OCI-LY7 (cell line): ENCODE measurements around the gene TMEM181. TPM values are rescaled to one million over a fixed set of nuclear protein-coding genes. Genes with fewer than 3 reads are reported as not detected.

Source experiments
- BruUV-seq: library from RNA; stranded (reverse); fragments of 400-500 nt; replicated peaks from 2 replicates; lab custom pipeline; 2021; lab: Mats Ljungman, UMichigan
- CTCF ChIA-PET: fragments of 300-600 bp; sonication (Branson Sonifier 250); formaldehyde crosslinking; loops from one replicate; lab custom pipeline; 2022; ENCODE audit warnings: antibody characterized with exemption; ENCODE audit not compliant: unreplicated experiment; lab: Charles Lee
- POLR2A ChIA-PET: fragments of 300-600 bp; sonication (Branson Sonifier 250); formaldehyde crosslinking; loops from one replicate; lab custom pipeline; 2022; ENCODE audit warnings: antibody characterized with exemption; lab: Charles Lee
- DNase-seq: peaks from one replicate; pipeline ENCODE4 v3.0.0-alpha.2; 2015; ENCODE audit warnings: low spot score
- H2AFZ ChIP-seq: fragments of 200-600 bp; sonication (generic), shearing (Covaris generic); 2 replicates; pipeline ENCODE4 v1.6.1; 2014; ENCODE audit warnings: mild to moderate bottlenecking, antibody characterized with exemption, low read length, moderate library complexity
- H3K27ac ChIP-seq: fragments of 200-600 bp; sonication (generic); 2 replicates; pipeline ENCODE4 v1.5.1; 2014; ENCODE audit warnings: mixed run types, low read depth, mild to moderate bottlenecking, moderate library complexity, low read length, inconsistent platforms; ENCODE audit not compliant: poor library complexity, severe bottlenecking
- H3K36me3 ChIP-seq: fragments of 200-600 bp; sonication (generic); 2 replicates; pipeline ENCODE4 v1.6.1; 2014; ENCODE audit warnings: mild to moderate bottlenecking, antibody characterized with exemption, low read length, moderate library complexity, mixed read lengths; ENCODE audit not compliant: insufficient read depth
- H3K4me1 ChIP-seq: fragments of 200-600 bp; sonication (generic); 2 replicates; pipeline ENCODE4 v1.5.1; 2014; ENCODE audit warnings: mild to moderate bottlenecking, low read length; ENCODE audit not compliant: insufficient read depth, poor library complexity, severe bottlenecking
- H3K4me2 ChIP-seq: fragments of 200-600 bp; sonication (generic); 2 replicates; pipeline ENCODE4 v1.6.1; 2014; ENCODE audit warnings: mild to moderate bottlenecking, low read length
- H3K4me3 ChIP-seq: fragments of 200-600 bp; sonication (generic); 2 replicates; pipeline ENCODE4 v1.5.1; 2014; ENCODE audit warnings: mild to moderate bottlenecking, low read depth, low read length; ENCODE audit not compliant: poor library complexity, severe bottlenecking
- H3K79me2 ChIP-seq: fragments of 200-600 bp; sonication (generic); 2 replicates; pipeline ENCODE4 v1.6.1; 2016; ENCODE audit warnings: low read depth, mild to moderate bottlenecking, low read length, moderate library complexity, mixed read lengths; ENCODE audit not compliant: insufficient read depth
- H3K9me2 ChIP-seq: fragments of 200-600 bp; sonication (generic); 2 replicates; pipeline ENCODE4 v1.6.1; 2016; ENCODE audit warnings: mild to moderate bottlenecking, low read length, mixed read lengths; ENCODE audit not compliant: insufficient read depth
- H3K9me3 ChIP-seq: fragments of 200-600 bp; sonication (generic); 2 replicates; pipeline ENCODE4 v1.6.1; 2014; ENCODE audit warnings: mild to moderate bottlenecking, mixed run types, low read length, mixed read lengths
- H4K20me1 ChIP-seq: fragments of 200-600 bp; sonication (generic); 2 replicates; pipeline ENCODE4 v1.6.1; 2014; ENCODE audit warnings: mild to moderate bottlenecking, antibody characterized with exemption, low read length, moderate library complexity, mixed read lengths; ENCODE audit not compliant: insufficient read depth
- CTCF ChIP-seq: fragments of 200-600 bp; sonication (generic); conservative IDR thresholded peaks from 2 replicates; pipeline ENCODE4 v1.5.1; 2014; ENCODE audit warnings: mild to moderate bottlenecking, antibody characterized with exemption, low read length, moderate library complexity, mixed read lengths
- EZH2phosphoT487 ChIP-seq: fragments of 200-600 bp; sonication (generic); IDR thresholded peaks from 2 replicates; pipeline ENCODE4 v1.6.1; 2018; ENCODE audit warnings: low read depth, borderline replicate concordance, mild to moderate bottlenecking, mixed run types, antibody characterized with exemption, low read length, moderate library complexity, mixed read lengths
- intact Hi-C: fragments of 100-400 bp; cut with micrococcal nuclease; formaldehyde crosslinking; loops from one replicate; pipeline ENCODE4 v1.10.0; 2022; ENCODE audit not compliant: unreplicated experiment
- total RNA-seq, 2 experiments: library from RNA; depleted of rRNA in 1 of 2; stranded (reverse); fragments of >200 nt in 1 of 2; shearing (Covaris generic) in 1 of 2; gene quantifications; 2 replicates each; pipeline ENCODE4 v1.2.3, GENCODE V29; 2014 to 2022

TMEM181 gene
- total RNA-seq, 2 experiments from 2014 or later = 8.0 to 12.5 TPM

- POLR2A ChIA-PET = interaction anchor here (0.6 to 0.9 kb wide), 3 partner anchors 230 to 314 kb away, joined by 3 to 5 read pairs (median 3); no protein-coding TSS in a partner anchor
- DNase-seq = peak; percentile 87
- Histone ChIP-seq H3K9me3 (no peaks in the 10 kb centered on the region), H2AFZ (peak overlapping the region; percentile 87), H3K4me1 (peaks cover 10% of the 10 kb centered on the region), H3K79me2 (no peaks in the 10 kb centered on the region), H3K36me3 (no peaks in the 10 kb centered on the region), H3K4me3 (peak overlapping the region; percentile 57), H3K9me2 (no peaks in the 10 kb centered on the region), H3K4me2 (peak overlapping the region; percentile 71), H4K20me1 (no peaks in the 10 kb centered on the region), H3K27ac (no peak overlapping the region)
- CTCF ChIA-PET = interaction anchor here (0.6 to 1.2 kb wide), 3 partner anchors 260 to 310 kb away, joined by 3 to 5 read pairs (median 3); no protein-coding TSS in a partner anchor
- BruUV-seq = no TSS peak
- intact Hi-C loops = loop anchor here (1.0 kb wide), 2 partner anchors 297 to 304 kb away; no protein-coding TSS in a partner anchor
- TF ChIP-seq EZH2phosphoT487 (no peak), CTCF (peak; percentile 92)
These were observed 41.4 kb upstream of the TMEM181 start for GRCh38 chr6:158518191-158519127.

GRCh38 chr6:158519300-158519699 lies 40.6 kb upstream of the TMEM181 start:
- POLR2A ChIA-PET = interaction anchor here (0.6 kb wide), 2 partner anchors 204 to 229 kb away, joined by 3 to 5 read pairs; no protein-coding TSS in a partner anchor
- intact Hi-C loops = no loop called here
- no peak for DNase-seq

More at GRCh38 chr6:158519300-158519699, 40.6 kb upstream of the TMEM181 start:
- Histone ChIP-seq H3K9me3 (no peaks in the 10 kb centered on the region), H4K20me1 (no peaks in the 10 kb centered on the region), H3K36me3 (no peaks in the 10 kb centered on the region), H3K9me2 (no peaks in the 10 kb centered on the region), H3K27ac (no peak overlapping the region), H3K4me2 (peak overlapping the region; percentile 71; the same call in 1 of the 2 replicates), H2AFZ (no peak overlapping the region), H3K79me2 (no peaks in the 10 kb centered on the region), H3K4me1 (peaks cover 10% of the 10 kb centered on the region), H3K4me3 (no peak overlapping the region)
- CTCF ChIA-PET = interaction anchor here (0.6 to 1.2 kb wide), 2 partner anchors 305 to 311 kb away, joined by 3 to 5 read pairs; no protein-coding TSS in a partner anchor
- no TSS peak for BruUV-seq
- TF ChIP-seq EZH2phosphoT487 (no peak), CTCF (no peak)
